SK-N-SH treated with all-trans-retinoic acid at 6 μM for 48 hours (cell line): ENCODE measurements around the gene GUK1.

ENCODE experiments used
- ATAC-seq: fragments of 200-7000 bp; cut with Tn5 transposase; 3 replicates; pipeline ENCODE4 v1.9.1; 2020; ENCODE audit warnings: mild to moderate bottlenecking, moderate library complexity
- ARNTL ChIP-seq: fragments of 450-650 bp; formaldehyde crosslinking; IDR thresholded peaks from 2 replicates; pipeline ENCODE4 v1.5.0; 2020; ENCODE audit warnings: low read depth, mild to moderate bottlenecking, moderate library complexity, borderline replicate concordance
- CREB5 ChIP-seq: fragments of 250-450 bp; sonication (Bioruptor Pico); IDR thresholded peaks from 2 replicates; pipeline ENCODE4 v1.5.1; 2020; ENCODE audit warnings: low read depth, mild to moderate bottlenecking, moderate library complexity
- CSRNP3 ChIP-seq: fragments of 250-450 bp; sonication (Bioruptor Pico); IDR thresholded peaks from 2 replicates; pipeline ENCODE4 v1.5.1; 2021; ENCODE audit warnings: mild to moderate bottlenecking, moderate library complexity
- ESRRG ChIP-seq: fragments of 250-450 bp; sonication (Bioruptor Pico); IDR thresholded peaks from 2 replicates; pipeline ENCODE4 v1.6.1; 2021; ENCODE audit warnings: mild to moderate bottlenecking
- GLIS3 ChIP-seq: fragments of 250-450 bp; sonication (Bioruptor Pico); IDR thresholded peaks from 2 replicates; pipeline ENCODE4 v1.5.0; 2020; ENCODE audit warnings: mild to moderate bottlenecking, moderate library complexity
- ISL1 ChIP-seq: fragments of 250-450 bp; sonication (Bioruptor Pico); IDR thresholded peaks from 2 replicates; pipeline ENCODE4 v2.1.2; 2022; ENCODE audit warnings: mild to moderate bottlenecking, moderate library complexity
- OSR1 ChIP-seq: fragments of 250-450 bp; sonication (Bioruptor Pico); IDR thresholded peaks from 2 replicates; pipeline ENCODE4 v1.8.0; 2022; ENCODE audit warnings: moderate library complexity, mild to moderate bottlenecking, inconsistent platforms
- PATZ1 ChIP-seq: fragments of 250-450 bp; sonication (Bioruptor Pico); IDR thresholded peaks from 2 replicates; pipeline ENCODE4 v1.8.0; 2020; ENCODE audit warnings: mild to moderate bottlenecking, moderate library complexity, borderline replicate concordance
- POU6F1 ChIP-seq: fragments of 250-450 bp; sonication (Bioruptor Pico); IDR thresholded peaks from 2 replicates; pipeline ENCODE4 v1.8.0; 2021; ENCODE audit warnings: low read depth, mild to moderate bottlenecking, moderate library complexity, borderline replicate concordance
- PPARA ChIP-seq: fragments of 250-450 bp; sonication (Bioruptor Pico); IDR thresholded peaks from 2 replicates; pipeline ENCODE4 v1.5.0; 2020; ENCODE audit warnings: mild to moderate bottlenecking, borderline replicate concordance
- RARB ChIP-seq: fragments of 250-450 bp; sonication (Bioruptor Pico); IDR thresholded peaks from 2 replicates; pipeline ENCODE4 v1.8.0; 2021; ENCODE audit warnings: mild to moderate bottlenecking, moderate library complexity
- SNAI2 ChIP-seq: fragments of 250-450 bp; sonication (Bioruptor Pico); IDR thresholded peaks from 2 replicates; pipeline ENCODE4 v1.5.0; 2020; ENCODE audit warnings: mild to moderate bottlenecking, moderate library complexity
- TCF4 ChIP-seq: fragments of 250-450 bp; sonication (Bioruptor Pico); IDR thresholded peaks from 2 replicates; pipeline ENCODE4 v1.8.0; 2021; ENCODE audit warnings: mild to moderate bottlenecking, moderate library complexity, borderline replicate concordance
- TOX ChIP-seq: fragments of 250-450 bp; sonication (Bioruptor Pico); IDR thresholded peaks from 2 replicates; pipeline ENCODE4 v1.8.0; 2021; ENCODE audit warnings: mild to moderate bottlenecking, moderate library complexity, borderline replicate concordance
- TSHZ2 ChIP-seq: fragments of 250-450 bp; sonication (Bioruptor Pico); IDR thresholded peaks from 2 replicates; pipeline ENCODE4 v1.5.0; 2020; ENCODE audit warnings: mild to moderate bottlenecking, moderate library complexity
- ZC3H10 ChIP-seq: fragments of 250-450 bp; sonication (Bioruptor Pico); IDR thresholded peaks from 2 replicates; pipeline ENCODE4 v1.5.1; 2021; ENCODE audit warnings: mild to moderate bottlenecking, moderate library complexity
- ZFP3 ChIP-seq: fragments of 250-450 bp; sonication (Bioruptor Pico); IDR thresholded peaks from 2 replicates; pipeline ENCODE4 v1.5.0; 2020; ENCODE audit warnings: mild to moderate bottlenecking, moderate library complexity
- ZNF70 ChIP-seq: fragments of 450-650 bp; formaldehyde crosslinking; IDR thresholded peaks from 2 replicates; pipeline ENCODE4 v1.5.0; 2020; ENCODE audit warnings: mild to moderate bottlenecking, moderate library complexity
- ZNF8 ChIP-seq: fragments of 450-650 bp; formaldehyde crosslinking; IDR thresholded peaks from 2 replicates; pipeline ENCODE4 v1.5.0; 2020; ENCODE audit warnings: mild to moderate bottlenecking, moderate library complexity

The GUK1 gene

GRCh38 chr1:228101614-228101993, 38.5 kb upstream of the GUK1 start:
- no peak; the same call in 1 of the 3 replicates for ATAC-seq
- TF ChIP-seq CSRNP3 (CRISPR knock-in tag) (no peak), OSR1 (CRISPR knock-in tag) (no peak), ZFP3 (no peak), TSHZ2 (CRISPR knock-in tag) (no peak), TCF4 (CRISPR knock-in tag) (no peak), TOX (no peak), ISL1 (CRISPR knock-in tag) (no peak), PATZ1 (no peak), POU6F1 (CRISPR knock-in tag) (no peak), ZNF70 (CRISPR knock-in tag) (no peak), ZNF8 (CRISPR knock-in tag) (no peak), CREB5 (no peak)

GRCh38 chr1:228101994-228102790, 37.9 kb upstream of the GUK1 start:
- TF ChIP-seq TSHZ2 (CRISPR knock-in tag) (no peak), ZC3H10 (CRISPR knock-in tag) (no peak), CREB5 (no peak), GLIS3 (CRISPR knock-in tag) (no peak), TCF4 (CRISPR knock-in tag) (no peak), ARNTL (CRISPR knock-in tag) (no peak), OSR1 (CRISPR knock-in tag) (no peak), PPARA (CRISPR knock-in tag) (no peak), ESRRG (CRISPR knock-in tag) (no peak), RARB (CRISPR knock-in tag) (no peak), TOX (no peak), POU6F1 (CRISPR knock-in tag) (no peak), SNAI2 (CRISPR knock-in tag) (no peak), ZNF70 (CRISPR knock-in tag) (no peak)
- peak; percentile 50 for ATAC-seq
